HG03457 (cell line): ENCODE measurements around the gene CEP162.
"Not testable (repeated sequence)": the region's sequence is repeated elsewhere in the genome, so short reads cannot be mapped to it uniquely, and the experiment has no call there.

Experiments
- ATAC-seq: cut with Tn5 transposase; IDR thresholded peaks from one replicate; pipeline ENCODE4 v1.9.1; 2021; ENCODE audit warnings: moderate number of reproducible peaks; ENCODE audit not compliant: unreplicated experiment

The CEP162 gene

DNA sequence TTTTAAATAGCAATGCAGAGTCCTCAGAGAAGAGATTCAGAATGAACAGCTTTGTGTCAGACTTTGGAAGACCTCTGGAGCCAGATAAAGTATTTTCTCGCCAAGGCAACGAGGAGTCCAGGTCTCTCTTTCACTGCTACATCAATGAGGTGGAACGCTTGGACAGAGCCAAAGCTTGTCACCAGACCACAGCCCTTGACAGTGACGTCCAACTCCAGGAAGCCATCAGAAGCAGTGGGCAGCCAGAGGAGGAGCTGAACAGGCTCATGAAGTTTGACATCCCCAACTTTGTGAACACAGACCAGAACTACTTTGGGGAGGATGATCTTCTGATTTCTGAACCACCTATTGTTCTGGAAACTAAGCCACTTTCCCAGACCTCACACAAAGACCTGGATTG lies 138.4 kb downstream of the CEP162 start:
- ATAC-seq: no peak

DNA sequence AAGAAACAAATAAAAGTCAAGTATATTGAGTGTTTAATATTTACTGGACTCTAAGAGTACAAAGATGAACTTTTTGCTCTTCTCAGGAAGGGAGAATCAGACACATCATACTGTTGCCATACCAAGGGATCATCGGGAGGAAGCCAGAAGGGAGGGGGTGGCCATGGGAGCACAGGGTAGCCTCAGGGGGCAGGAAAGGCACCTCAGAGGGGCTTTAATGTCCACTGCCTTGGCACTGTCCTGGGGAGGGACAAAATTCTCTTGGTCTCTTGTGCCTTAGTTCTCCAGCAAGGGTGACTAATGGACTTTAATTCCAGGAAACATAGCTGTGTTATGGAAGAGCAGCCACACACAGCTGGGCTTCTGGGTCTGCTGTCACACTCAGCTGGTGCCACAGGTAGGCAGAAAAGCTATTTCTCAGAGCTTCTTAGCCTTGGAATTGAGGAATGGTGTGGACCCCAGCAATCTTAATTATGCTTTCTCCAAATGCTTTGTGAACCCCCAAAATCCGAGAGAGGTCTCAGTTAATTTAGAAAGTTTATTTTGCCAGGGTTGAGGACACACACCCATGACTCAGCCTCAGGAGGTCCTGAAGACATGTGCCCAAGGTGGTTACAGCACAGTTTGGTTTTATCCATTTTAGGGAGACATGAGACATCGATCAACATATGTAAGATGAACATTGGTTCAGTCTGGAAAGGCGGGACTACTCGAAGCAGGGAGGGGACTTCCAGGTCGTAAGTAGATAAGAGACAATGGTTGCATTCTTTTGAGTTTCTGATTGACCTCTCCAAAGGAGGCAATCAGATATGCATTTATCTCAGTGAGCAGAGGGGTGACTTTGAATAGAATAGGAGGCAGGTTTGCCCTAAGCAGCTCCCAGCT lies 140.7 kb downstream of the CEP162 start:
- no peak for ATAC-seq

DNA sequence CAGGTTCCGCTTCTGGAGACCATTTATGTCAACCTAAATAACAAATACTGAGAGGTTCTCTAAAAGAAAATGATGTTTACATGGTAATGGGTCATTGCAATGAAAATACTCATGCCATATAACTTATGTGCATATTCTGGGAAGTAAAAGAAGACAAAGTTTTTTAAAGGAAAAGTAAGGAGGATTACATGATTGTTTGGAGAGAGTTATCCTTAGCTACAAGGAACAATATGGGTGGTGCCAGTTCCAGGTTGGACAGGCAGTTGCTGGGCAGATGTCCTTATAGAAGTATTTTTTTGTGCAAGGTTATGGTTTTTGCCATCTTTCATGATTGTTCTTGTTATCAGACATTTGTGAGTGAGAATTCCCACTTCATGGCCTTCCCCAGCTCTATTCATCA lies 141.4 kb downstream of the CEP162 start:
- ATAC-seq: no peak

DNA sequence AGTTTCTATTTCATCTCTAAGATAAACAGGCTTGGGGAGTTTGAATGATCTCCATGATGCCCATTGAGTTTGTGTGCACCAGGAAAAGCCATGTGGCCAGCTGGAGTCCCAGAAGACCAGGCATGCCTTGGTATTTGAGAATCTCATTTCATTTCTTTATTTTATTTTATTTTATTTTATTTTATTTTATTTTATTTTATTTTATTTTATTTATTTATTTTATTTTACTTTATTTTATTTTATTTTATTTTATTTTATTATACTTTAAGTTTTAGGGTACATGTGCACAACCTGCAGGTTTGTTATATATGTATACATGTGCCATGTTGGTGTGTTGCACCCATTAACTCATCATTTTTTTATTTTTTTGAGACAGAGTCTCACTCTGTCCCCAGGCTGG lies 142.7 kb downstream of the CEP162 start:
- ATAC-seq: not testable (repeated sequence)

DNA sequence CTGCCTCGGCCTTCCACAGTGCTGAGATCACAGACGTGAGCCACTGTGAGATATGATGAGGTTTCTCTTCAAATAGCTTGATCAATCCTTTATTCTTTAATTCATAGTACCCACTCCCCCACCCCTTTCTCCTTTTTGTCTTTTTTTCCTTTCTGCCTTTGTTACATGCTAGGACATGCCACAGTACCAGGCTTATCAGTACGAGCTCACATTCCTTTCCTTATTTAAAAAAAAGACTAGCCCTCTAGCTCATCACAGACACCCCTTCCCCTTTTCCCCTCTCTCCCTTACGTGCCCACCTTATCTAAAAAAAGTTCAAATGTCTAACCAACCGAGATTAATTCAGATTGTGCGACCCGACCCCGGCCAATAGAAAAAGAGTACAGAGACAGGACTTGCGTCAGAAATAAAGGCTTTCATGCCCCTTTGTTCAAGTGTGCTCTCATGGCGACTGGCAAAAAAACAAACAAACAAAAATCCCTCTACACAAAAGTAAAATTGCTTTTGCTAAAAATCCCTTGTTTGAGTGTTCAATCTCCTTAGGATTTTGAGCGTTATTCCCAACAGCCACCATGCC lies 144.7 kb downstream of the CEP162 start:
- ATAC-seq: no peak

DNA sequence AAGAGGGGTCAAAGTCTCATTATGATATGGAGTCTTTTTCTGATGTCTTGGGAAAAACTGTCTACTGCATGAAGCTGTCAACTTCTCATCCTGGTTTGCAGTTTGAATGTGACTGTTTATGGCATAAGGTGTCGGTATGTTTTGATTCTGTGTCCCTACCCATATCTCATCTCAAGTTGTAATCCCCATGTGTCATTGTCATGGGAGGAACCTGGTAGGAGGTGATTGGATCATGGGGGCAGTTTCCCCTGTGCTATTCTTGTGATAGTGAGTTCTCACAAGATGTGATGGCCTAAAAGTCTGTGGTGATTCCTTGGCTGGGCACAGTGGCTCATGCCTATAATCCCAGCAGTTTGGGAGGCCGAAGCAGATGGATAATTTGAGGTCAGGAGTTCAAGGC lies 146.2 kb downstream of the CEP162 start:
- ATAC-seq: no peak

DNA sequence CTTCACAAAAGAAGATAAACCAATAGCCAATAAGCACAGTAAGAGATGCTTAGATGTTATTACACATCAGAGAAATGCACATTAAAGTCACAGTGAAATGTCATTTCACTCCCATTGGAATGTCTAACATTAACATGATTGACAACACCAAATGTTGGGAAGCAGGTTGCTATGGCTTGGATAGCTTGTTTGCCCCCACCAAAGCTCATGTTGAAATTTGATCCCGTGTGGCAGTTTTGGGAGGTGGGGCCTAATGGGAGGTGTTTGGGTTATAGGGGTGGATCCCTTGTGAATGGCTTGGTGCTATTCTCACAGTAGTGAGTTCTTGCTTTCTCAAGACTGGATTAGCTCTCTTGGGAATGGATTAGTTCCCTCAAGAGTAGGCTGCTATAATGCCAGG lies 149.1 kb downstream of the CEP162 start:
- ATAC-seq: no peak

DNA sequence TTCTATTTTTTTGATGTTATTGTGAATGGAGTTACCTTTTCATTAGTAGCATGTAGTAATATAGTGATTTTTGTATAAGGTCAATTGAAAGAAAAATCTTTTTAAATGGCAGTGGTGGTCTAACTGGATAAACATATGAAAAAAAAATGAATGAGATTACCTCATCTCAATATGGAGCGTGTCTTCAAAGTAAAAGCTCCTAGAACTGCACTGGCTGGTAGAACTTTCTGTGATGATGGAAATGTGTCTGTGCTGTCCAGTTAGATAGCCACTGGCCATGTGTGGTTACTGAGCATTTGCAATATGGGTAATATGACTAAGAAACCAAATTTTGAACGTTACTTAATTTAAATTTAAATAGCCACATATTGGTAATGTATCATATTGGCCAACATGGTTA lies 149.8 kb downstream of the CEP162 start:
- ATAC-seq: no peak

DNA sequence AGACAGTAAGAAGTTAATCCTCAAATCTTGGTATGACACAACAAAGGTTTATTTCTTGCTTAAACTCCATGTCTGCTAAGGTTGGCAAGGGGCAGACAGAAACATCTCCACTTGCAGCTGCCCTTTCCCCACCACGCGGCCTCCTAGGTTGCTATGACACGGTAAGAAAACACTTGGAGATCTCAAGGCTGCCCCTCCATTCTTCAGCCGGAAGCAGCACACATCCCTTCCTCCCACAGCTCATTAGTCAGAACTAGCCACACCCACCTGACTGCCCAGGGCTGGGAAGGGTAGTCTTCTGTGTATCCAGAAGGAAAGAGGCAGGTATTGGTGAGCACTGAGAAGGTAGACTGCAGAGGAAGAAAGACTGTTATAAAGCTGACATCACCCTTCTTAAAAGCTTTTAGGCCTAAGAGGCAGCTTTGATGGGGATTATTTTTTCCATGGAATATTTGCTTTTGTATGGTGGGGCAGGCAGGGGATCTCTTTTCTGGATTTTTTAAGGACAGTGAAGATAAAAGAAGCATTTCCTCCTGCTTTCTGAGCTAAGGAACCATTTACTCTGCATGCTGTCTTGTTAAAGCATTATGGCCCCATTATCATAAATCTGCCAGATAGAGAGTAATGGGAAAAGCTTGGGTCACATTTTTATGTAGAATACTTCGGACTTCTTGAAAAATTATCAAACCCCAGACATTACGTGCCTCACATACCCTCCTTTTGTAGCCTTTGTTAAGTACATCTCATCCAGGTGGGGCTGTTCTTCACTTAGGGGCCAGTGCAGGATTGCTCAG lies 152.3 kb downstream of the CEP162 start:
- no peak for ATAC-seq
